A549 (cell line): ENCODE data around the gene FAS. TPM values are rescaled to one million over a fixed set of nuclear protein-coding genes. Genes with fewer than 3 reads are reported as not detected.

ENCODE experiments used
- ATAC-seq, 2 experiments: fragments of 200-7000 bp in 1 of 2; fragments of >200 bp in 1 of 2; cut with Nextera tagmentation in 1 of 2; cut with Tn5 transposase in 1 of 2; 3 replicates each; pipeline versions ENCODE4 v1.8.0 to v1.9.1; 2018 to 2020; ENCODE audit warnings: mild to moderate bottlenecking in 1 of 2, moderate library complexity in 1 of 2
- CTCF ChIA-PET: fragments of 300-600 bp; sonication (Branson Sonifier 250); formaldehyde crosslinking; extraction: SDS; loops from one replicate; lab custom pipeline; 2021; ENCODE audit warnings: antibody characterized with exemption, inconsistent platforms; lab: Yijun Ruan, JAX
- POLR2A ChIA-PET: fragments of 350-600 bp; formaldehyde crosslinking; extraction: SDS; loops from one replicate; lab custom pipeline; 2021; ENCODE audit warnings: antibody characterized with exemption, inconsistent platforms; lab: Yijun Ruan, JAX
- DNase-seq, 2 experiments: peaks; one replicate each; pipeline versions ENCODE4 v3.0.0 to v3.0.0-alpha.2; 2011 to 2016; ENCODE audit warnings: low read depth in 1 of 2, low spot score in 1 of 2
- FAIRE-seq: peaks from 2 replicates; lab custom pipeline; 2011; peaks lifted over from hg19 to GRCh38; lab: Jason Lieb, UNC
- H3K27ac ChIP-seq, 2 experiments: fragments of >200 bp; sonication (Bioruptor Twin); formaldehyde crosslinking; 3 replicates each; pipeline ENCODE4 v1.5.1; 2016 to 2017
- H3K4me1 ChIP-seq: fragments of >200 bp; sonication (Bioruptor Twin); formaldehyde crosslinking; 3 replicates; pipeline ENCODE4 v1.6.1; 2016
- H3K4me2 ChIP-seq: fragments of >200 bp; sonication (Bioruptor Twin); formaldehyde crosslinking; 3 replicates; pipeline ENCODE4 v1.6.1; 2016
- H3K4me3 ChIP-seq: fragments of >200 bp; sonication (Bioruptor Twin); formaldehyde crosslinking; 3 replicates; pipeline ENCODE4 v1.5.1; 2016
- H3K9me3 ChIP-seq: fragments of >200 bp; sonication (Bioruptor Twin); formaldehyde crosslinking; 3 replicates; pipeline ENCODE4 v1.6.1; 2016
- ATOH8 ChIP-seq: fragments of 250-450 bp; sonication (Bioruptor Pico); IDR thresholded peaks from 2 replicates; pipeline ENCODE4 v1.5.0; 2020; ENCODE audit warnings: low read depth, mild to moderate bottlenecking, moderate library complexity
- CBX2 ChIP-seq: fragments of 200-600 bp; sonication (generic); IDR thresholded peaks from 2 replicates; pipeline ENCODE4 v1.6.1; 2016; ENCODE audit warnings: low read depth, mild to moderate bottlenecking, borderline replicate concordance
- CBX8 ChIP-seq: fragments of 200-600 bp; sonication (generic); IDR thresholded peaks from 2 replicates; pipeline ENCODE4 v1.6.1; 2016
- CHD2 ChIP-seq: fragments of 150-350 bp; IDR thresholded peaks from 2 replicates; pipeline ENCODE4 v1.6.1; 2014; ENCODE audit warnings: low read length; ENCODE audit not compliant: partially characterized antibody
- CHD4 ChIP-seq: fragments of 200-600 bp; sonication (generic); IDR thresholded peaks from 2 replicates; pipeline ENCODE4 v1.6.1; 2016; ENCODE audit warnings: antibody characterized with exemption, mild to moderate bottlenecking, borderline replicate concordance
- ELK1 ChIP-seq: fragments of 150-350 bp; IDR thresholded peaks from 2 replicates; pipeline ENCODE4 v1.6.1; 2014; ENCODE audit warnings: low read depth, mild to moderate bottlenecking, low read length
- EP300 ChIP-seq, 2 experiments: fragments of >200 bp; sonication (Bioruptor Twin); formaldehyde crosslinking; IDR thresholded peaks; 2 replicates in 1 of 2; 3 replicates in 1 of 2; pipeline ENCODE4 v1.6.1; 2016 to 2017
- HDAC2 ChIP-seq: fragments of 200-600 bp; sonication (generic); IDR thresholded peaks from 2 replicates; pipeline ENCODE4 v1.6.1; 2016
- HES2 ChIP-seq: fragments of >200 bp; sonication (Bioruptor Twin); formaldehyde crosslinking; IDR thresholded peaks from 2 replicates; pipeline ENCODE4 v1.6.1; 2016
- HMGXB4 ChIP-seq: fragments of 250-450 bp; sonication (Bioruptor Pico); IDR thresholded peaks from 2 replicates; pipeline ENCODE4 v1.5.0; 2021; ENCODE audit warnings: mild to moderate bottlenecking, moderate library complexity, borderline replicate concordance
- JUNB ChIP-seq: fragments of >200 bp; sonication (Bioruptor Twin); formaldehyde crosslinking; IDR thresholded peaks from 2 replicates; pipeline ENCODE4 v1.6.1; 2016
- MAFK ChIP-seq: fragments of 450-650 bp; IDR thresholded peaks from 2 replicates; pipeline ENCODE4 v1.6.1; 2014; ENCODE audit not compliant: partially characterized antibody
- NPAS2 ChIP-seq: fragments of 250-450 bp; sonication (Bioruptor Pico); IDR thresholded peaks from 2 replicates; pipeline ENCODE4 v1.8.0; 2022; ENCODE audit warnings: mild to moderate bottlenecking, moderate library complexity, borderline replicate concordance
- PBX3 ChIP-seq: IDR thresholded peaks from 2 replicates; pipeline ENCODE4 v1.6.1; 2012
- POLR2A ChIP-seq: IDR thresholded peaks from 2 replicates; pipeline ENCODE4 v1.6.1; 2012; ENCODE audit warnings: mild to moderate bottlenecking, low read length
- RCOR1 ChIP-seq: fragments of 150-350 bp; IDR thresholded peaks from 2 replicates; pipeline ENCODE4 v1.6.1; 2014; ENCODE audit warnings: antibody characterized with exemption, low read length, low read depth
- RFX5 ChIP-seq: fragments of 450-650 bp; IDR thresholded peaks from 2 replicates; pipeline ENCODE4 v1.7.1; 2014; ENCODE audit warnings: antibody characterized with exemption, mild to moderate bottlenecking, moderate library complexity
- RNF2 ChIP-seq: fragments of 200-600 bp; sonication (generic); IDR thresholded peaks from 2 replicates; pipeline ENCODE4 v1.6.1; 2016; ENCODE audit warnings: low read depth, mild to moderate bottlenecking, antibody characterized with exemption, moderate library complexity, borderline replicate concordance
- SMC3 ChIP-seq: fragments of >200 bp; sonication (Bioruptor Twin); formaldehyde crosslinking; IDR thresholded peaks from 3 replicates; pipeline ENCODE4 v1.6.1; 2018; ENCODE audit warnings: inconsistent platforms
- USF2 ChIP-seq: fragments of 450-650 bp; IDR thresholded peaks from 2 replicates; pipeline ENCODE4 v1.6.1; 2014; ENCODE audit warnings: antibody characterized with exemption
- WGBS: methylation state at CpG from one replicate; pipeline ENCODE4 v1.1.6; 2017; ENCODE audit errors: missing lambda C conversion rate; 5-methylcytosine and 5-hydroxymethylcytosine counted together
- polyA plus RNA-seq, 4 experiments: library from polyadenylated mRNA; depleted of rRNA in 3 of 4; stranded (reverse); fragments of >200 nt; fragmentation: RNase III in 1 of 4; extraction: RNeasy Plus Mini Kit Qiagen cat#74134 plus additional on column Dnase treatment in 1 of 4; gene quantifications; 2 replicates in 3 of 4; 3 replicates in 1 of 4; pipeline ENCODE4 v1.2.3, GENCODE V29; 2011 to 2017

FAS gene
- polyA plus RNA-seq, 2 of the 4 experiments (the other 2 are of a cell fraction) = 21.0 to 29.5 TPM

GRCh38 chr10:89047397-89047796, 56.8 kb downstream of the FAS start:
- 74% methylated on average over 2 of the region's 2 CpGs for WGBS
- no peak for ATAC-seq

GRCh38 chr10:89051593-89051992, 61.0 kb downstream of the FAS start:
- H3K4me3 ChIP-seq = no peak overlapping the region
- CTCF ChIA-PET = no interaction called here

More at GRCh38 chr10:89047397-89047796, 56.8 kb downstream of the FAS start:
- Histone ChIP-seq H3K27ac (no peak overlapping the region), H3K4me2 (no peak overlapping the region)
- no peak for TF ChIP-seq SMC3
- TF ChIP-seq, all 56 proteins: peak for 0
- CTCF ChIA-PET = no interaction called here
- no peaks in the 10 kb centered on the region for H3K9me3 ChIP-seq
- no peak for FAIRE-seq
- H3K4me1 ChIP-seq = no peaks in the 10 kb centered on the region
- no peak overlapping the region for H3K4me3 ChIP-seq
- POLR2A ChIA-PET = no interaction called here
- DNase-seq = no peak

GRCh38 chr10:89053555-89053954, 63.0 kb downstream of the FAS start:
- no peaks in the 10 kb centered on the region for H3K9me3 ChIP-seq
- H3K4me3 ChIP-seq = no peak overlapping the region
- no peak overlapping the region for H3K27ac ChIP-seq
- POLR2A ChIA-PET = no interaction called here
- H3K4me2 ChIP-seq = no peak overlapping the region
- WGBS = 68% methylated on average over 5 of the region's 5 CpGs
- CTCF ChIA-PET = no interaction called here
- no peak for TF ChIP-seq EP300 (IDR thresholded peaks at IDR 0.05)
- no peak for TF ChIP-seq MAFK
- TF ChIP-seq CBX2 = no peak
- no peak for TF ChIP-seq RCOR1
- no peak for TF ChIP-seq CHD2
- no peak for TF ChIP-seq HDAC2
- TF ChIP-seq RFX5 = no peak
- no peak for TF ChIP-seq POLR2A
- TF ChIP-seq ATOH8 = no peak
- TF ChIP-seq PBX3 = no peak
- TF ChIP-seq HMGXB4 (CRISPR knock-in tag) = no peak
- TF ChIP-seq HES2 = no peak
- TF ChIP-seq CHD4 = no peak
- no peak for TF ChIP-seq CBX8
- TF ChIP-seq NPAS2 (CRISPR knock-in tag) = no peak
- no peak for TF ChIP-seq RNF2
- no peak for TF ChIP-seq USF2
- ATAC-seq (no peak), DNase-seq (no peak), FAIRE-seq (no peak)
- no peaks in the 10 kb centered on the region for H3K4me1 ChIP-seq

More at GRCh38 chr10:89051593-89051992, 61.0 kb downstream of the FAS start:
- no peak for ATAC-seq
- no peak for FAIRE-seq
- H3K9me3 ChIP-seq = no peaks in the 10 kb centered on the region
- POLR2A ChIA-PET = no interaction called here
- TF ChIP-seq JUNB (no peak), ELK1 (no peak), MAFK (no peak)
- TF ChIP-seq, all 56 proteins: peak for 0
- H3K27ac ChIP-seq = no peak overlapping the region
- H3K4me1 ChIP-seq = no peaks in the 10 kb centered on the region
- no peak for DNase-seq
- no peak overlapping the region for H3K4me2 ChIP-seq
